Activated T-cell treated with anti-CD3 and anti-CD28 coated beads for 24 hours (primary cell): ENCODE results near the gene DUSP1.

Experiments
- DNase-seq: peaks from one replicate; pipeline ENCODE4 v3.0.0-alpha.2; 2020; ENCODE audit warnings: low read depth

The DUSP1 gene

GRCh38 chr5:172724242-172725183 lies 46.5 kb downstream of the DUSP1 start:
- no peak for DNase-seq

GRCh38 chr5:172723508-172723907 lies 47.5 kb downstream of the DUSP1 start:
- no peak for DNase-seq

GRCh38 chr5:172722327-172722815 lies 48.6 kb downstream of the DUSP1 start:
- DNase-seq = no peak

DNA sequence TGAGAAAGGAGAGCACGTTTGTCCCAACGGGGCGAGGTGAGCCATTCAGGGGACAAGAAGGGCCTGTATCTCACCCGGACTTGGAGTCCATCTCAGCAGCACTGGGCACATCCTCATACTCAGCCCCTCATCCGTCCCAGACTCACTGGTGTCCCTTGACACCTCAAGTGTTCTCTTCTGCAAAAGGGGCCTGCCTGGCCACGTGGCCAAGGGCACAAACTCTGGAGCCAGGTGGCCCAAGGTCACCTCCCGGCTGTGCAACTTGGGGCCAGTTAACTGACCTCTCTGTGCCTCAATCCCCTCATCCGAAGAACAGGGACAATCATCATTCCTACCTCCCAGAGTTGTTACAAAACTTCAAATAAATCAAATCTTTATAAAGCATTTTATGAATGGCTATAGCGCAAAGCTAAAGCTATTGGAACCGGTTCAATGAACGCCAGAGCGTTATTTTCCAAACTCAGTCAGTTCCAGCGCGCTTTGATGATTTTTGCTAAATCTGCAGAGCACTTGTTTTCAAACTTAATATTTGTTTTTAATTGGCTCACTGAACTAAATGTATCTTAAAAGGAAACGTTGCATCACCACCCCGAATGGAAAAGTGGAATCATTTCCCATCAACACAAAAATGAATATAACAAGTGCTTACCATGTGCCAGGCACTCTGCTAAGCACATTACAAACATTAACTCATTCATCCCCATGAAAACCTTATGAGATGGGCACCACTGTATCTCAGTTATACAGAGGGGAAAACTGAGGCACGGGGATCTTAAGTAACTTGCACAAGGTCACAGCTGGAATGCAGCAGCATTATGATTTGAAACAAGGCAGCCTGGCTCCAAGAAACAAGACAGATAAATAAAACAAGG lies 49.3 kb downstream of the DUSP1 start:
- DNase-seq = no peak

- DNase-seq = no peak
Measured at GRCh38 chr5:172720655-172721054, 50.3 kb downstream of the DUSP1 start.

GRCh38 chr5:172719211-172719610 lies 51.8 kb downstream of the DUSP1 start:
- no peak for DNase-seq

DNA sequence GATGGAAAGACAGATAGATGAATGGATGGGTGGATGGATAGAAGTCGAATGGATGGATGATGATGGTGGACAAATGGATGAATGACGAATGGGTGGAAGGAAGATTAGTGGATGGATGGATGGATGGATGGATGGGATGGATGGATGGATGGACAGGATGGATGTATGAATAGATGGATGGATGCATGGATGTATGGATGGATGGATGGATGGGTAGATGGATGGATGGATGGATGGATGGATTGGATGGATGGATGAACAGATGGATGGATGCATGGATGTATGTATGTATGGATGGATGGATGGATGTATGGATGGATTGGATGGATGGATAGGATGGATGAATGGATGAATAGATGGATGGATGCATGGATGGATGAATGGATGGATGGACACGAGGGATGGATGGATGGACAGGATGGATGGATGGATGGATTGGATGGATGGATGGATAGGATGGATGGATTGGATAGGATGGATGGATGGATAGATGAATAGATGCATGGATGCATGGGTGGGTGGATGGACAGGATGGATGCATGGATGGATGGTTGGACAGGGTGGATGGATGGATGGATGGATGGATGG lies 52.4 kb downstream of the DUSP1 start:
- no peak for DNase-seq
